Liver (tissue), 9 donors: ENCODE data around the gene TCF7L2. TPM values are rescaled to one million over a fixed set of nuclear protein-coding genes. Genes with fewer than 3 reads are reported as not detected.

Experiments used
- DNase-seq: peaks from one replicate; pipeline ENCODE4 v3.0.0-alpha.2; 2017; ENCODE audit warnings: low spot score
- H3K27ac ChIP-seq, 2 donors: one replicate each; pipeline ENCODE4 v1.7.0; 2013; ENCODE audit warnings: inconsistent platforms in 2 of 2, low read length in 2 of 2, control low read depth in 1 of 2, low read depth in 1 of 2, mild to moderate bottlenecking in 1 of 2
- H3K27me3 ChIP-seq, 4 donors: one replicate each; pipeline versions ENCODE4 v1.6.1 to v1.7.0; 2013; ENCODE audit warnings: low read length in 3 of 4, inconsistent platforms in 1 of 4, mild to moderate bottlenecking in 1 of 4, moderate library complexity in 1 of 4; ENCODE audit not compliant: control insufficient read depth in 4 of 4, insufficient read depth in 4 of 4
- H3K36me3 ChIP-seq, 4 donors: one replicate each; pipeline versions ENCODE4 v1.6.1 to v1.7.0; 2013; ENCODE audit warnings: low read length in 3 of 4, mild to moderate bottlenecking in 3 of 4, low read depth in 1 of 4, moderate library complexity in 1 of 4; ENCODE audit not compliant: control insufficient read depth in 4 of 4, insufficient read depth in 3 of 4
- H3K4me1 ChIP-seq, 4 donors: one replicate each; pipeline versions ENCODE4 v1.6.1 to v1.7.0; 2013; ENCODE audit warnings: low read length in 3 of 4, mild to moderate bottlenecking in 3 of 4, moderate library complexity in 1 of 4; ENCODE audit not compliant: control insufficient read depth in 4 of 4, insufficient read depth in 4 of 4
- H3K4me3 ChIP-seq, 3 donors: one replicate each; pipeline versions ENCODE4 v1.6.1 to v1.7.0; 2013; ENCODE audit warnings: low read length in 3 of 3, control low read depth in 1 of 3, low read depth in 1 of 3, mild to moderate bottlenecking in 1 of 3
- H3K9ac ChIP-seq, 2 donors: one replicate each; pipeline ENCODE4 v1.7.0; 2013; ENCODE audit warnings: low read length in 2 of 2, mild to moderate bottlenecking in 2 of 2, moderate library complexity in 2 of 2, control low read depth in 1 of 2, low read depth in 1 of 2
- H3K9me3 ChIP-seq, 4 donors: one replicate each; pipeline versions ENCODE4 v1.6.1 to v1.7.0; 2013; ENCODE audit warnings: low read length in 3 of 4; ENCODE audit not compliant: control insufficient read depth in 4 of 4
- ATF3 ChIP-seq: IDR thresholded peaks from 2 replicates; pipeline ENCODE4 v1.6.1; 2016; ENCODE audit warnings: antibody characterized with exemption
- CTCF ChIP-seq: fragments of 150-350 bp; IDR thresholded peaks from 2 replicates; pipeline ENCODE4 v1.5.1; 2017; ENCODE audit warnings: improper control_type of control experiment, low read depth, low read length; ENCODE audit not compliant: missing input control
- EGR1 ChIP-seq, 2 donors: IDR thresholded peaks; 2 replicates each; pipeline ENCODE4 v1.6.1; 2016 to 2018; ENCODE audit warnings: antibody characterized with exemption in 2 of 2, low read depth in 2 of 2
- FOXA1 ChIP-seq: IDR thresholded peaks from 2 replicates; pipeline ENCODE4 v1.6.1; 2016; ENCODE audit warnings: antibody characterized with exemption
- FOXA2 ChIP-seq: IDR thresholded peaks from 2 replicates; pipeline ENCODE4 v1.6.1; 2016; ENCODE audit warnings: antibody characterized with exemption
- HNF4G ChIP-seq: IDR thresholded peaks from 2 replicates; pipeline ENCODE4 v1.6.1; 2016; ENCODE audit warnings: antibody characterized with exemption
- JUND ChIP-seq, 2 donors: IDR thresholded peaks; 2 replicates each; pipeline ENCODE4 v1.6.1; 2016; ENCODE audit warnings: antibody characterized with exemption in 2 of 2
- MAX ChIP-seq: IDR thresholded peaks from 2 replicates; pipeline ENCODE4 v1.6.1; 2016; ENCODE audit warnings: antibody characterized with exemption
- NR2F2 ChIP-seq: IDR thresholded peaks from 2 replicates; pipeline ENCODE4 v1.6.1; 2016; ENCODE audit warnings: antibody characterized with exemption
- RAD21 ChIP-seq, 2 donors: IDR thresholded peaks; 2 replicates each; pipeline ENCODE4 v1.6.1; 2016; ENCODE audit warnings: antibody characterized with exemption in 2 of 2, mild to moderate bottlenecking in 2 of 2
- REST ChIP-seq: IDR thresholded peaks from 2 replicates; pipeline ENCODE4 v1.6.1; 2016; ENCODE audit warnings: antibody characterized with exemption, mild to moderate bottlenecking
- RXRA ChIP-seq, 2 donors: IDR thresholded peaks; 2 replicates each; pipeline ENCODE4 v1.6.1; 2017 to 2018; ENCODE audit warnings: antibody characterized with exemption in 2 of 2, mild to moderate bottlenecking in 1 of 2
- TAF1 ChIP-seq: conservative IDR thresholded peaks from 2 replicates; pipeline ENCODE4 v1.6.1; 2016; ENCODE audit warnings: antibody characterized with exemption, mild to moderate bottlenecking
- YY1 ChIP-seq: IDR thresholded peaks from 2 replicates; pipeline ENCODE4 v1.6.1; 2016; ENCODE audit warnings: antibody characterized with exemption, mild to moderate bottlenecking
- ZBTB33 ChIP-seq: IDR thresholded peaks from 2 replicates; pipeline ENCODE4 v1.6.1; 2016; ENCODE audit warnings: antibody characterized with exemption
- WGBS: extraction: QIAGEN DNeasy Blood & Tissue Kit; methylation state at CpG from one replicate; pipeline ENCODE4 v1.1.7; 2013; 5-methylcytosine and 5-hydroxymethylcytosine counted together
- polyA plus RNA-seq, 2 donors: library from polyadenylated mRNA; stranded (reverse) in 1 of 2; unstranded in 1 of 2; fragments of 200-250 nt in 1 of 2; fragments of >200 nt in 1 of 2; fragmentation: Nextera tagmentation in 1 of 2; extraction: Ambion mirVana in 1 of 2; gene quantifications; one replicate each; pipeline versions ENCODE4 v1.2.1 to v1.2.3, GENCODE V29; 2013 to 2015
- total RNA-seq, 2 donors: library from RNA; depleted of rRNA; stranded (reverse); fragments of >200 nt; gene quantifications; one replicate each; pipeline ENCODE4 v1.2.3, GENCODE V29; 2014
- donor health status: healthy.
- donor health status: healthy.
- donor health status: healthy.
- donor health status: healthy.
- donor health status: healthy.

TCF7L2 gene
- total and polyA plus RNA-seq, 4 donors, result 4.9 to 18.0 (median 8.3) TPM

GRCh38 chr10:113041841-113042750, 92.0 kb downstream of the TCF7L2 start:
- Histone ChIP-seq H3K4me3 (no peak overlapping the region), H3K9me3 (no peaks in the 10 kb centered on the region), H3K9ac (no peak overlapping the region), H3K27ac (no peak overlapping the region), H3K36me3 (peaks cover 0 to 13% (median 4%) of the 10 kb centered on the region in 4 donors), H3K27me3 (no peaks in the 10 kb centered on the region), H3K4me1 (peaks cover 0 to 4% (median 0%) of the 10 kb centered on the region in 4 donors)
- 79% methylated on average over 5 of the region's 5 CpGs for WGBS
- no peak for DNase-seq
- TF ChIP-seq ZBTB33, result no peak
- TF ChIP-seq RAD21 (IDR thresholded peaks at IDR 0.05), result no peak
- no peak for TF ChIP-seq JUND (IDR thresholded peaks at IDR 0.05)
- no peak for TF ChIP-seq ATF3
- TF ChIP-seq TAF1, result no peak
- no peak for TF ChIP-seq HNF4G
- no peak for TF ChIP-seq NR2F2
- no peak for TF ChIP-seq YY1
- no peak for TF ChIP-seq REST
- no peak for TF ChIP-seq EGR1 (IDR thresholded peaks at IDR 0.05; ENCODE audit: low read depth in 2 of 2)
- no peak for TF ChIP-seq RXRA (IDR thresholded peaks at IDR 0.05)
- no peak for TF ChIP-seq FOXA2
- TF ChIP-seq MAX, result no peak
- TF ChIP-seq CTCF, result no peak
- TF ChIP-seq FOXA1, result no peak
